GM23338 (cell line): ENCODE measurements around the gene FTO. TPM values are rescaled to one million over a fixed set of nuclear protein-coding genes. Genes with fewer than 3 reads are reported as not detected.

Source experiments
- CREB1 ChIP-seq: fragments of 250-450 bp; sonication (Bioruptor Pico); IDR thresholded peaks from 2 replicates; pipeline ENCODE4 v1.5.0; 2020; ENCODE audit warnings: low read depth, mild to moderate bottlenecking, moderate library complexity
- JUNB ChIP-seq: IDR thresholded peaks from one replicate; pipeline ENCODE4 v1.6.1; 2016; ENCODE audit warnings: antibody characterized with exemption; ENCODE audit not compliant: unreplicated experiment
- ZNF114 ChIP-seq: fragments of 250-450 bp; sonication (Bioruptor Pico); IDR thresholded peaks from 2 replicates; pipeline ENCODE4 v1.5.0; 2020; ENCODE audit warnings: mild to moderate bottlenecking, moderate library complexity
- polyA plus RNA-seq: library from polyadenylated mRNA; unstranded; fragments of >200 nt; fragmentation: Nextera tagmentation; extraction: Ambion mirVana; gene quantifications from 2 replicates; pipeline ENCODE4 v1.2.1, GENCODE V29; 2016
- total RNA-seq: library from RNA; depleted of rRNA; stranded (reverse); fragments of >200 nt; shearing (Covaris generic); gene quantifications from 2 replicates; pipeline ENCODE4 v1.2.3, GENCODE V29; 2014
- TF ChIP-seq, protein P1 (sequence below): fragments of 250-450 bp; sonication (Bioruptor Pico); IDR thresholded peaks from 2 replicates; pipeline ENCODE4 v1.5.0; 2020; ENCODE audit warnings: mild to moderate bottlenecking, moderate library complexity
- TF ChIP-seq, protein P2 (sequence below): IDR thresholded peaks from 2 replicates; pipeline ENCODE4 v1.6.1; 2016; ENCODE audit warnings: antibody characterized with exemption
- TF ChIP-seq, protein P3 (sequence below): IDR thresholded peaks from one replicate; pipeline ENCODE4 v1.6.1; 2018; ENCODE audit warnings: antibody characterized with exemption; ENCODE audit not compliant: unreplicated experiment

The FTO gene
- total and polyA plus RNA-seq, 2 experiments from 2014 or later, result 17.7 to 69.6 TPM

DNA sequence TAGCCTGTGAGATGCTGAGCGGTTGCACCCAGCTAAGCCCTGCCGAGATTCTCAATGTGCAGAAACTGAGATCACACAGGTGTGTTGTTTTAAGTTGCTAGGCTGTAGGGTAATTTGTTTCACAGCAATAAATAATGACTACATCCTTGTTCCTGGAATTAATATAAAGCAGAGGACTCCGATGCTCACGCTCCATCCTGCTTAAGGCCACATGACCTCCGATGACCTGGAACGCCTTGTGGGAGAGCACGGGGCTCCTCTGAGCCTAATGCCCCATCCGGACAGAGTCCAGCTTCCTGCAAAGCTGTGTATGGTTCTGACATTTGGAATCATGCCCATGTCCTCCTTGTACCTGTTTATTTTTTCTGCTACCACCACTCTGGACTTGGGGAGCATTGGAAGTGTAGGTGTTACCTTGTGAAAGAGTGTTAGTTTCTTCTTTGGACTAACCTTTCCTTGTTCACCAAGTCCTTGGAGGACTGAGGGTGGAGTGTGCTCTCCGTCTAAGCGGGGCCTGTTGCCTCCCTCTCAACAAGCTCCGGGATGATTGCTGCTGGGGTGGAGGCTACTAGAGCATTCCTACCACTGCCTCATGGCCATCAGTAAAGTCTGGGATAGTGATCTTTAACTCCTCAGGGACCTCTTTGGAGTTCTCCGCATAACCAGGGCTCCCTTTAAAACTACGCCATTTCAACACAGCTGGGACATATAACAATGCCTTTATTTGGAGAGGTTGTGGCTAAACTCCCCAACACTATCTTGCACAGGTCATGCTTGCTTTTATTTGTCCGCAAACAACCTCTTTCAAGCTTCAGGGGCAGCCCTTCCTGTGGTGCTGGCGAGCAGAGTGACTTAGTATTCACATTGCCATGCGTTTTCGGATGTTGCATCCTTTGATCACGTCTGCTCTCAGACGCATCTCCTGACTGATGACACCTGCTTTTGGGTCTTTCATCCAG, 457.3 kb downstream of the FTO start (continued):
- TF ChIP-seq, protein P1, sequence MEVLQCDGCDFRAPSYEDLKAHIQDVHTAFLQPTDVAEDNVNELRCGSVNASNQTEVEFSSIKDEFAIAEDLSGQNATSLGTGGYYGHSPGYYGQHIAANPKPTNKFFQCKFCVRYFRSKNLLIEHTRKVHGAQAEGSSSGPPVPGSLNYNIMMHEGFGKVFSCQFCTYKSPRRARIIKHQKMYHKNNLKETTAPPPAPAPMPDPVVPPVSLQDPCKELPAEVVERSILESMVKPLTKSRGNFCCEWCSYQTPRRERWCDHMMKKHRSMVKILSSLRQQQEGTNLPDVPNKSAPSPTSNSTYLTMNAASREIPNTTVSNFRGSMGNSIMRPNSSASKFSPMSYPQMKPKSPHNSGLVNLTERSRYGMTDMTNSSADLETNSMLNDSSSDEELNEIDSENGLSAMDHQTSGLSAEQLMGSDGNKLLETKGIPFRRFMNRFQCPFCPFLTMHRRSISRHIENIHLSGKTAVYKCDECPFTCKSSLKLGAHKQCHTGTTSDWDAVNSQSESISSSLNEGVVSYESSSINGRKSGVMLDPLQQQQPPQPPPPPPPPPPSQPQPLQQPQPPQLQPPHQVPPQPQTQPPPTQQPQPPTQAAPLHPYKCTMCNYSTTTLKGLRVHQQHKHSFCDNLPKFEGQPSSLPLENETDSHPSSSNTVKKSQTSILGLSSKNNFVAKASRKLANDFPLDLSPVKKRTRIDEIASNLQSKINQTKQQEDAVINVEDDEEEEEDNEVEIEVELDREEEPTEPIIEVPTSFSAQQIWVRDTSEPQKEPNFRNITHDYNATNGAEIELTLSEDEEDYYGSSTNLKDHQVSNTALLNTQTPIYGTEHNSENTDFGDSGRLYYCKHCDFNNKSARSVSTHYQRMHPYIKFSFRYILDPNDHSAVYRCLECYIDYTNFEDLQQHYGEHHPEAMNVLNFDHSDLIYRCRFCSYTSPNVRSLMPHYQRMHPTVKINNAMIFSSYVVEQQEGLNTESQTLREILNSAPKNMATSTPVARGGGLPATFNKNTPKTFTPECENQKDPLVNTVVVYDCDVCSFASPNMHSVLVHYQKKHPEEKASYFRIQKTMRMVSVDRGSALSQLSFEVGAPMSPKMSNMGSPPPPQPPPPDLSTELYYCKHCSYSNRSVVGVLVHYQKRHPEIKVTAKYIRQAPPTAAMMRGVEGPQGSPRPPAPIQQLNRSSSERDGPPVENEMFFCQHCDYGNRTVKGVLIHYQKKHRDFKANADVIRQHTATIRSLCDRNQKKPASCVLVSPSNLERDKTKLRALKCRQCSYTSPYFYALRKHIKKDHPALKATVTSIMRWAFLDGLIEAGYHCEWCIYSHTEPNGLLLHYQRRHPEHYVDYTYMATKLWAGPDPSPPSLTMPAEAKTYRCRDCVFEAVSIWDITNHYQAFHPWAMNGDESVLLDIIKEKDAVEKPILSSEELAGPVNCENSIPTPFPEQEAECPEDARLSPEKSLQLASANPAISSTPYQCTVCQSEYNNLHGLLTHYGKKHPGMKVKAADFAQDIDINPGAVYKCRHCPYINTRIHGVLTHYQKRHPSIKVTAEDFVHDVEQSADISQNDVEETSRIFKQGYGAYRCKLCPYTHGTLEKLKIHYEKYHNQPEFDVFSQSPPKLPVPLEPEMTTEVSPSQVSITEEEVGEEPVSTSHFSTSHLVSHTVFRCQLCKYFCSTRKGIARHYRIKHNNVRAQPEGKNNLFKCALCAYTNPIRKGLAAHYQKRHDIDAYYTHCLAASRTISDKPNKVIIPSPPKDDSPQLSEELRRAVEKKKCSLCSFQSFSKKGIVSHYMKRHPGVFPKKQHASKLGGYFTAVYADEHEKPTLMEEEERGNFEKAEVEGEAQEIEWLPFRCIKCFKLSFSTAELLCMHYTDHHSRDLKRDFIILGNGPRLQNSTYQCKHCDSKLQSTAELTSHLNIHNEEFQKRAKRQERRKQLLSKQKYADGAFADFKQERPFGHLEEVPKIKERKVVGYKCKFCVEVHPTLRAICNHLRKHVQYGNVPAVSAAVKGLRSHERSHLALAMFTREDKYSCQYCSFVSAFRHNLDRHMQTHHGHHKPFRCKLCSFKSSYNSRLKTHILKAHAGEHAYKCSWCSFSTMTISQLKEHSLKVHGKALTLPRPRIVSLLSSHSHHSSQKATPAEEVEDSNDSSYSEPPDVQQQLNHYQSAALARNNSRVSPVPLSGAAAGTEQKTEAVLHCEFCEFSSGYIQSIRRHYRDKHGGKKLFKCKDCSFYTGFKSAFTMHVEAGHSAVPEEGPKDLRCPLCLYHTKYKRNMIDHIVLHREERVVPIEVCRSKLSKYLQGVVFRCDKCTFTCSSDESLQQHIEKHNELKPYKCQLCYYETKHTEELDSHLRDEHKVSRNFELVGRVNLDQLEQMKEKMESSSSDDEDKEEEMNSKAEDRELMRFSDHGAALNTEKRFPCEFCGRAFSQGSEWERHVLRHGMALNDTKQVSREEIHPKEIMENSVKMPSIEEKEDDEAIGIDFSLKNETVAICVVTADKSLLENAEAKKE (CRISPR knock-in tag), result no peak
- TF ChIP-seq ZNF114 (no peak), CREB1 (CRISPR knock-in tag) (no peak), JUNB (no peak)
- TF ChIP-seq, protein P2, sequence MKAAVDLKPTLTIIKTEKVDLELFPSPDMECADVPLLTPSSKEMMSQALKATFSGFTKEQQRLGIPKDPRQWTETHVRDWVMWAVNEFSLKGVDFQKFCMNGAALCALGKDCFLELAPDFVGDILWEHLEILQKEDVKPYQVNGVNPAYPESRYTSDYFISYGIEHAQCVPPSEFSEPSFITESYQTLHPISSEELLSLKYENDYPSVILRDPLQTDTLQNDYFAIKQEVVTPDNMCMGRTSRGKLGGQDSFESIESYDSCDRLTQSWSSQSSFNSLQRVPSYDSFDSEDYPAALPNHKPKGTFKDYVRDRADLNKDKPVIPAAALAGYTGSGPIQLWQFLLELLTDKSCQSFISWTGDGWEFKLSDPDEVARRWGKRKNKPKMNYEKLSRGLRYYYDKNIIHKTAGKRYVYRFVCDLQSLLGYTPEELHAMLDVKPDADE, result no peak
- TF ChIP-seq, protein P3, sequence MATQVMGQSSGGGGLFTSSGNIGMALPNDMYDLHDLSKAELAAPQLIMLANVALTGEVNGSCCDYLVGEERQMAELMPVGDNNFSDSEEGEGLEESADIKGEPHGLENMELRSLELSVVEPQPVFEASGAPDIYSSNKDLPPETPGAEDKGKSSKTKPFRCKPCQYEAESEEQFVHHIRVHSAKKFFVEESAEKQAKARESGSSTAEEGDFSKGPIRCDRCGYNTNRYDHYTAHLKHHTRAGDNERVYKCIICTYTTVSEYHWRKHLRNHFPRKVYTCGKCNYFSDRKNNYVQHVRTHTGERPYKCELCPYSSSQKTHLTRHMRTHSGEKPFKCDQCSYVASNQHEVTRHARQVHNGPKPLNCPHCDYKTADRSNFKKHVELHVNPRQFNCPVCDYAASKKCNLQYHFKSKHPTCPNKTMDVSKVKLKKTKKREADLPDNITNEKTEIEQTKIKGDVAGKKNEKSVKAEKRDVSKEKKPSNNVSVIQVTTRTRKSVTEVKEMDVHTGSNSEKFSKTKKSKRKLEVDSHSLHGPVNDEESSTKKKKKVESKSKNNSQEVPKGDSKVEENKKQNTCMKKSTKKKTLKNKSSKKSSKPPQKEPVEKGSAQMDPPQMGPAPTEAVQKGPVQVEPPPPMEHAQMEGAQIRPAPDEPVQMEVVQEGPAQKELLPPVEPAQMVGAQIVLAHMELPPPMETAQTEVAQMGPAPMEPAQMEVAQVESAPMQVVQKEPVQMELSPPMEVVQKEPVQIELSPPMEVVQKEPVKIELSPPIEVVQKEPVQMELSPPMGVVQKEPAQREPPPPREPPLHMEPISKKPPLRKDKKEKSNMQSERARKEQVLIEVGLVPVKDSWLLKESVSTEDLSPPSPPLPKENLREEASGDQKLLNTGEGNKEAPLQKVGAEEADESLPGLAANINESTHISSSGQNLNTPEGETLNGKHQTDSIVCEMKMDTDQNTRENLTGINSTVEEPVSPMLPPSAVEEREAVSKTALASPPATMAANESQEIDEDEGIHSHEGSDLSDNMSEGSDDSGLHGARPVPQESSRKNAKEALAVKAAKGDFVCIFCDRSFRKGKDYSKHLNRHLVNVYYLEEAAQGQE, result no peak
